NT2/D1 (cell line): ENCODE results near the gene TLR2.

Experiments
- YY1 ChIP-seq: IDR thresholded peaks from 2 replicates; pipeline ENCODE4 v1.6.1; 2011; ENCODE audit not compliant: insufficient read length, insufficient read depth
- ZNF274 ChIP-seq: IDR thresholded peaks from 2 replicates; pipeline ENCODE4 v1.6.1; 2011; ENCODE audit warnings: mild to moderate bottlenecking, low read depth, low read length

- TF ChIP-seq ZNF274 (no peak), YY1 (no peak)
Measured at GRCh38 chr4:153638011-153638410, 46.1 kb upstream of the TLR2 start.
